Body of pancreas (tissue), 4 donors: ENCODE measurements around the gene TAF1C. TPM values are rescaled to one million over a fixed set of nuclear protein-coding genes. Genes with fewer than 3 reads are reported as not detected.

ENCODE experiments used
- ATAC-seq: fragments of 150-250 bp; one replicate; pipeline ENCODE4 v1.9.1; 2016
- DNase-seq, 4 donors: peaks; one replicate each; pipeline ENCODE4 v3.0.0-alpha.2; 2019
- H3K27ac ChIP-seq, 4 donors: fragments of 200-600 bp; sonication (generic); 1 replicate in 3 of 4; 2 replicates in 1 of 4; pipeline versions ENCODE4 v1.5.1 to v1.6.1; 2016 to 2019; ENCODE audit warnings: mild to moderate bottlenecking in 1 of 4, mixed read lengths in 1 of 4, moderate library complexity in 1 of 4
- H3K27me3 ChIP-seq, 2 donors: fragments of 200-600 bp; sonication (generic); one replicate each; pipeline ENCODE4 v1.6.0; 2016; ENCODE audit warnings: mild to moderate bottlenecking in 1 of 2
- H3K36me3 ChIP-seq, 2 donors: fragments of 200-600 bp; sonication (generic); replicated peaks in 1 of 2; 2 replicates each; pipeline ENCODE4 v1.5.1; 2016; ENCODE audit warnings: low read depth in 2 of 2; ENCODE audit not compliant: insufficient read depth in 1 of 2
- H3K4me1 ChIP-seq: fragments of 200-600 bp; sonication (generic); one replicate; pipeline ENCODE4 v1.6.0; 2016
- H3K4me3 ChIP-seq, 2 donors: fragments of 200-600 bp; sonication (generic); 1 replicate in 1 of 2; 2 replicates in 1 of 2; pipeline ENCODE4 v1.5.1; 2016 to 2019
- H3K9me3 ChIP-seq, 3 donors: fragments of 200-600 bp; sonication (generic); 1 replicate in 2 of 3; 2 replicates in 1 of 3; pipeline ENCODE4 v1.5.1; 2016
- CTCF ChIP-seq, 7 experiments: fragments of 450-650 bp in 4 of 7; fragments of 200-600 bp in 3 of 7; sonication (generic) in 3 of 7; IDR thresholded peaks; one replicate each; pipeline ENCODE4 v1.5.1; 2016 to 2019; ENCODE audit warnings: antibody characterized with exemption in 7 of 7
- POLR2A ChIP-seq, 3 donors: fragments of 450-650 bp; IDR thresholded peaks; one replicate each; pipeline ENCODE4 v1.6.1; 2016; ENCODE audit warnings: antibody characterized with exemption in 3 of 3, mild to moderate bottlenecking in 2 of 3
- WGBS, 2 donors: methylation state at CpG; one replicate each; pipeline ENCODE4 v1.1.5; 2017; 5-methylcytosine and 5-hydroxymethylcytosine counted together
- intact Hi-C: fragments of 100-400 bp; cut with DNase I; formaldehyde crosslinking; loops from one replicate; pipeline ENCODE4 v1.15.1; 2023
- total RNA-seq, 2 donors: library from RNA; depleted of rRNA; stranded (reverse); fragments of >200 nt; gene quantifications; one replicate each; pipeline ENCODE4 v1.1.0, GENCODE V29; 2016

Gene TAF1C
- total RNA-seq, 2 donors from 2014 or later: 33.5 to 80.8 TPM

- H3K9me3 ChIP-seq: no peaks in the 10 kb centered on the region
- H3K36me3 ChIP-seq: no peaks in the 10 kb centered on the region
- no peak overlapping the region for H3K27ac ChIP-seq
- TF ChIP-seq POLR2A (IDR thresholded peaks at IDR 0.05) (no peak), CTCF (IDR thresholded peaks at IDR 0.05) (no peak)
- H3K27me3 ChIP-seq: no peaks in the 10 kb centered on the region
- intact Hi-C loops: no loop called here
- no peak overlapping the region for H3K4me3 ChIP-seq
- 72 to 73% methylated on average over 13 of the region's 13 CpGs for WGBS, 2 donors
- no peak for DNase-seq
- no peaks in the 10 kb centered on the region for H3K4me1 ChIP-seq
- no peak for ATAC-seq
Measured at GRCh38 chr16:84166796-84167695, 19.8 kb downstream of the TAF1C start.

- DNase-seq: no peak
- Histone ChIP-seq H3K4me1 (no peaks in the 10 kb centered on the region), H3K27me3 (no peaks in the 10 kb centered on the region), H3K4me3 (no peak overlapping the region), H3K27ac (no peak overlapping the region), H3K9me3 (no peaks in the 10 kb centered on the region), H3K36me3 (no peaks in the 10 kb centered on the region)
- intact Hi-C loops: no loop called here
- no peak for TF ChIP-seq CTCF (IDR thresholded peaks at IDR 0.05)
- no peak for TF ChIP-seq POLR2A (IDR thresholded peaks at IDR 0.05)
- 75 to 80% methylated on average over 7 of the region's 7 CpGs for WGBS, 2 donors
- ATAC-seq: no peak
Measured at GRCh38 chr16:84165746-84166145, 21.1 kb downstream of the TAF1C start.

GRCh38 chr16:84161801-84162200 lies 25.1 kb downstream of the TAF1C start:
- Histone ChIP-seq H3K27ac (no peak overlapping the region), H3K4me3 (no peak overlapping the region), H3K27me3 (no peaks in the 10 kb centered on the region), H3K9me3 (no peaks in the 10 kb centered on the region), H3K36me3 (no peaks in the 10 kb centered on the region), H3K4me1 (no peaks in the 10 kb centered on the region)
- ATAC-seq (no peak), DNase-seq (no peak)
- intact Hi-C loops: no loop called here
- 53 to 60% methylated on average over 3 of the region's 3 CpGs for WGBS, 2 donors
- TF ChIP-seq POLR2A (IDR thresholded peaks at IDR 0.05) (no peak), CTCF (IDR thresholded peaks at IDR 0.05) (no peak)

GRCh38 chr16:84161037-84161436 lies 25.8 kb downstream of the TAF1C start:
- no peaks in the 10 kb centered on the region for H3K36me3 ChIP-seq
- H3K27ac ChIP-seq: no peak overlapping the region
- 69 to 81% methylated on average over 2 to 10 of the region's 10 CpGs for WGBS, 2 donors
- no peaks in the 10 kb centered on the region for H3K27me3 ChIP-seq
- no peaks in the 10 kb centered on the region for H3K9me3 ChIP-seq
- intact Hi-C loops: no loop called here
- no peak for DNase-seq
- no peak for ATAC-seq
- no peak for TF ChIP-seq POLR2A (IDR thresholded peaks at IDR 0.05)
- TF ChIP-seq CTCF (IDR thresholded peaks at IDR 0.05): no peak
- no peaks in the 10 kb centered on the region for H3K4me1 ChIP-seq
- H3K4me3 ChIP-seq: no peak overlapping the region

GRCh38 chr16:84159800-84160199 lies 27.1 kb downstream of the TAF1C start:
- ATAC-seq (no peak), DNase-seq (no peak)
- H3K27ac ChIP-seq: no peak overlapping the region
- no peak overlapping the region for H3K4me3 ChIP-seq
- H3K27me3 ChIP-seq: no peaks in the 10 kb centered on the region
- intact Hi-C loops: no loop called here
- 16 to 25% methylated on average over 1 of the region's 1 CpG for WGBS, 2 donors
- no peak for TF ChIP-seq POLR2A (IDR thresholded peaks at IDR 0.05)
- no peak for TF ChIP-seq CTCF (IDR thresholded peaks at IDR 0.05)
- H3K36me3 ChIP-seq: no peaks in the 10 kb centered on the region
- H3K9me3 ChIP-seq: no peaks in the 10 kb centered on the region
- H3K4me1 ChIP-seq: no peaks in the 10 kb centered on the region
